ENCODE data around the gene ENTPD2.
"Not testable (repeated sequence)": the region's sequence is repeated elsewhere in the genome, so short reads cannot be mapped to it uniquely, and the experiment has no call there.

ENTPD2 gene

GRCh38 chr9:137064027-137064879 lies 10.4 kb upstream of the ENTPD2 start:
- Histone ChIP-seq H3K4me2 (peak overlapping the region in 4 of 11 experiments; percentile 10 to 29 (median 20); a peak in 3 of 22 replicates), H3K36me3 (peaks cover 0 to 44% (median 36%) of the 10 kb centered on the region in 11 experiments; a peak in 17 of 22 replicates), H3K4me3 (no peak overlapping the region), H3K9me3 (replicated peaks in 1 of 11) (no peaks in the 10 kb centered on the region), H4K20me1 (peaks cover 0 to 64% (median 57%) of the 10 kb centered on the region in 11 experiments; a peak in 18 of 22 replicates), H3K27ac (no peak overlapping the region), H3K27me3 (no peaks in the 10 kb centered on the region), H3K4me1 (peaks cover 13 to 39% (median 24%) of the 10 kb centered on the region in 10 experiments), H3K9ac (no peak overlapping the region)
- no peak for TF ChIP-seq Cebpa-rat (IDR thresholded peaks at IDR 0.05)

GRCh38 chr9:137063311-137064026 lies 9.6 kb upstream of the ENTPD2 start:
- no peak overlapping the region for H3K27ac ChIP-seq

GRCh38 chr9:137062798-137063197 lies 8.9 kb upstream of the ENTPD2 start:
- H3K27me3 ChIP-seq; H3K27ac ChIP-seq; H3K9me3 ChIP-seq (replicated peaks in 1 of 11); H3K4me2 ChIP-seq; H3K4me3 ChIP-seq; H3K9ac ChIP-seq: not testable (repeated sequence)
- Histone ChIP-seq H3K4me1 (peaks cover 4 to 35% (median 18%) of the 10 kb centered on the region in 10 experiments), H4K20me1 (peaks cover 0 to 49% (median 43%) of the 10 kb centered on the region in 11 experiments; a peak in 18 of 22 replicates), H3K36me3 (peaks cover 0 to 44% (median 36%) of the 10 kb centered on the region in 11 experiments; a peak in 17 of 22 replicates)

More at GRCh38 chr9:137063311-137064026, 9.6 kb upstream of the ENTPD2 start:
- H3K4me3 ChIP-seq, result no peak overlapping the region
- TF ChIP-seq Cebpa-rat (IDR thresholded peaks at IDR 0.05), result no peak
- H3K9me3 ChIP-seq (replicated peaks in 1 of 11), result no peaks in the 10 kb centered on the region
- peaks cover 0 to 56% (median 50%) of the 10 kb centered on the region in 11 experiments; a peak in 18 of 22 replicates for H4K20me1 ChIP-seq
- no peak overlapping the region for H3K9ac ChIP-seq
- H3K4me2 ChIP-seq, result peak overlapping the region in 4 of 11 experiments; percentile 10 to 29 (median 20); a peak in 3 of 22 replicates
- peaks cover 9 to 35% (median 20%) of the 10 kb centered on the region in 10 experiments for H3K4me1 ChIP-seq
- no peaks in the 10 kb centered on the region for H3K27me3 ChIP-seq
- H3K36me3 ChIP-seq, result peaks cover 0 to 44% (median 36%) of the 10 kb centered on the region in 11 experiments; a peak in 17 of 22 replicates

- Histone ChIP-seq H3K4me2 (peak overlapping the region in 1 of 11 experiments; percentile 18; a peak in 3 of 22 replicates), H3K27me3 (peaks cover 0 to under 1% (median 0%) of the 10 kb centered on the region in 11 experiments; a peak in 1 of 22 replicates), H3K9me3 (replicated peaks in 1 of 11) (no peaks in the 10 kb centered on the region), H4K20me1 (peaks cover 0 to 47% (median 40%) of the 10 kb centered on the region in 11 experiments; a peak in 17 of 22 replicates), H3K27ac (no peak overlapping the region), H3K4me1 (peaks cover 4 to 31% (median 14%) of the 10 kb centered on the region in 10 experiments; a peak in 18 of 20 replicates), H3K36me3 (peaks cover 0 to 44% (median 36%) of the 10 kb centered on the region in 11 experiments; a peak in 17 of 22 replicates), H3K9ac (no peak overlapping the region), H3K4me3 (no peak overlapping the region)
- TF ChIP-seq Cebpa-rat (IDR thresholded peaks at IDR 0.05), result no peak
Measured at GRCh38 chr9:137062384-137062783, 8.5 kb upstream of the ENTPD2 start.

GRCh38 chr9:137058521-137059234 lies 4.8 kb upstream of the ENTPD2 start:
- TF ChIP-seq Cebpa-rat (IDR thresholded peaks at IDR 0.05), result no peak
- Histone ChIP-seq H3K27me3 (peaks cover 22 to 36% (median 26%) of the 10 kb centered on the region in 11 experiments), H3K9me3 (replicated peaks in 1 of 11) (no peaks in the 10 kb centered on the region), H3K4me2 (peak overlapping the region in 8 of 11 experiments; percentile 10 to 64 (median 36); a peak in 10 of 22 replicates), H3K36me3 (peaks cover 0 to 14% (median 8%) of the 10 kb centered on the region in 11 experiments; a peak in 10 of 22 replicates), H3K4me1 (peaks cover 0 to 21% (median 10%) of the 10 kb centered on the region in 10 experiments; a peak in 17 of 20 replicates), H4K20me1 (peaks cover 0 to 31% (median 8%) of the 10 kb centered on the region in 11 experiments; a peak in 13 of 22 replicates), H3K4me3 (no peak overlapping the region), H3K9ac (no peak overlapping the region), H3K27ac (no peak overlapping the region)

GRCh38 chr9:137057545-137057944 lies 3.7 kb upstream of the ENTPD2 start:
- H3K27me3 ChIP-seq, result peaks cover 33 to 47% (median 38%) of the 10 kb centered on the region in 11 experiments
- H3K4me1 ChIP-seq, result peaks cover 0 to 29% (median 21%) of the 10 kb centered on the region in 10 experiments; a peak in 18 of 20 replicates
- no peak overlapping the region for H3K27ac ChIP-seq

GRCh38 chr9:137056739-137057415 lies 3.0 kb upstream of the ENTPD2 start:
- TF ChIP-seq Cebpa-rat (IDR thresholded peaks at IDR 0.05), result no peak

More at GRCh38 chr9:137057545-137057944, 3.7 kb upstream of the ENTPD2 start:
- no peak overlapping the region for H3K4me3 ChIP-seq
- H3K36me3 ChIP-seq, result 0 out of 22 replicates have a peak, but pooled peaks cover 0 to 3% (median 0%) of the 10 kb centered on the region in 11 experiments
- H3K9ac ChIP-seq, result no peak overlapping the region
- no peaks in the 10 kb centered on the region for H3K9me3 ChIP-seq (replicated peaks in 1 of 11)
- H3K4me2 ChIP-seq, result no peak overlapping the region; a peak in 2 of 22 replicates
- no peak for TF ChIP-seq Cebpa-rat (IDR thresholded peaks at IDR 0.05)
- peaks cover 0 to 34% (median 11%) of the 10 kb centered on the region in 11 experiments; a peak in 8 of 22 replicates for H4K20me1 ChIP-seq

More at GRCh38 chr9:137056739-137057415, 3.0 kb upstream of the ENTPD2 start:
- H3K9ac ChIP-seq, result no peak overlapping the region
- peaks cover 40 to 54% (median 44%) of the 10 kb centered on the region in 11 experiments for H3K27me3 ChIP-seq
- no peaks in the 10 kb centered on the region for H3K36me3 ChIP-seq
- no peak overlapping the region for H3K4me3 ChIP-seq
- peaks cover 0 to 31% (median 23%) of the 10 kb centered on the region in 10 experiments; a peak in 18 of 20 replicates for H3K4me1 ChIP-seq
- peaks cover 0 to 41% (median 12%) of the 10 kb centered on the region in 11 experiments; a peak in 10 of 22 replicates for H4K20me1 ChIP-seq
- no peaks in the 10 kb centered on the region for H3K9me3 ChIP-seq (replicated peaks in 1 of 11)
- no peak overlapping the region for H3K4me2 ChIP-seq
- H3K27ac ChIP-seq, result no peak overlapping the region

Data from BLaER1 treated with 17β-estradiol and CSF1 and Interleukin-3, amounts not matched to agents 10 nM and 100 nM (cell line).